Esophagus squamous epithelium (tissue), 4 donors: Measurements from ENCODE around the gene NELL1.

Experiments
- POLR2A ChIP-seq, 4 donors: fragments of 450-650 bp; IDR thresholded peaks; one replicate each; pipeline ENCODE4 v1.6.1; 2017; ENCODE audit warnings: antibody characterized with exemption in 4 of 4, mild to moderate bottlenecking in 4 of 4, moderate library complexity in 3 of 4
- TF ChIP-seq, protein P1 (sequence below), 6 experiments: fragments of 450-650 bp in 4 of 6; fragments of 200-600 bp in 2 of 6; sonication (generic) in 2 of 6; IDR thresholded peaks; one replicate each; pipeline ENCODE4 v1.5.1; 2016 to 2019; ENCODE audit warnings: antibody characterized with exemption in 6 of 6, mild to moderate bottlenecking in 4 of 6, moderate library complexity in 4 of 6

DNA sequence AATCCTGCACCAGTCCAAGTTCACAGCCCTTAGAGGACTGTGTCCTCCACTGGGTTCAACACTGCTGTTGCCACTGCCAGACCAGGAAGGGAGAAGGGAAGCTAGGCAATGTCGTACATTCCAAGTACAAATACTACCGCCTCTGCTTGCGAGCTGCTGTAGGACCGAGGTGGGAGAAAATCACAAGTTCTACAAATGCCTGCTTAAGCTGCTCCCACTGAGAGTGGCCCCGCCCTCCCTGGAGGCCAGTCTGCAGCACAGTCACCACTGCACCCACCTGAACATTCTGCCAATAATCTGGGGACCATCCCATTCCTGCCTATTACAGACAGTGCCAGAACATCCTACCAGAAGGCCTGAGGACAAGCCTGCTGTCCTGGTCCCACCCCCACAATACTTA, 816.0 kb downstream of the NELL1 start:
- TF ChIP-seq, protein P1, sequence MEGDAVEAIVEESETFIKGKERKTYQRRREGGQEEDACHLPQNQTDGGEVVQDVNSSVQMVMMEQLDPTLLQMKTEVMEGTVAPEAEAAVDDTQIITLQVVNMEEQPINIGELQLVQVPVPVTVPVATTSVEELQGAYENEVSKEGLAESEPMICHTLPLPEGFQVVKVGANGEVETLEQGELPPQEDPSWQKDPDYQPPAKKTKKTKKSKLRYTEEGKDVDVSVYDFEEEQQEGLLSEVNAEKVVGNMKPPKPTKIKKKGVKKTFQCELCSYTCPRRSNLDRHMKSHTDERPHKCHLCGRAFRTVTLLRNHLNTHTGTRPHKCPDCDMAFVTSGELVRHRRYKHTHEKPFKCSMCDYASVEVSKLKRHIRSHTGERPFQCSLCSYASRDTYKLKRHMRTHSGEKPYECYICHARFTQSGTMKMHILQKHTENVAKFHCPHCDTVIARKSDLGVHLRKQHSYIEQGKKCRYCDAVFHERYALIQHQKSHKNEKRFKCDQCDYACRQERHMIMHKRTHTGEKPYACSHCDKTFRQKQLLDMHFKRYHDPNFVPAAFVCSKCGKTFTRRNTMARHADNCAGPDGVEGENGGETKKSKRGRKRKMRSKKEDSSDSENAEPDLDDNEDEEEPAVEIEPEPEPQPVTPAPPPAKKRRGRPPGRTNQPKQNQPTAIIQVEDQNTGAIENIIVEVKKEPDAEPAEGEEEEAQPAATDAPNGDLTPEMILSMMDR (IDR thresholded peaks at IDR 0.05), result no peak
- no peak for TF ChIP-seq POLR2A (IDR thresholded peaks at IDR 0.05)
